ENCODE data around the gene EEF1AKMT3. TPM values are rescaled to one million over a fixed set of nuclear protein-coding genes. Genes with fewer than 3 reads are reported as not detected.
A peak's percentile ranks its signal among the peaks of the same experiment; 100 is the strongest.

EEF1AKMT3 gene
- total RNA-seq, 1 donor = 6.9 TPM

DNA sequence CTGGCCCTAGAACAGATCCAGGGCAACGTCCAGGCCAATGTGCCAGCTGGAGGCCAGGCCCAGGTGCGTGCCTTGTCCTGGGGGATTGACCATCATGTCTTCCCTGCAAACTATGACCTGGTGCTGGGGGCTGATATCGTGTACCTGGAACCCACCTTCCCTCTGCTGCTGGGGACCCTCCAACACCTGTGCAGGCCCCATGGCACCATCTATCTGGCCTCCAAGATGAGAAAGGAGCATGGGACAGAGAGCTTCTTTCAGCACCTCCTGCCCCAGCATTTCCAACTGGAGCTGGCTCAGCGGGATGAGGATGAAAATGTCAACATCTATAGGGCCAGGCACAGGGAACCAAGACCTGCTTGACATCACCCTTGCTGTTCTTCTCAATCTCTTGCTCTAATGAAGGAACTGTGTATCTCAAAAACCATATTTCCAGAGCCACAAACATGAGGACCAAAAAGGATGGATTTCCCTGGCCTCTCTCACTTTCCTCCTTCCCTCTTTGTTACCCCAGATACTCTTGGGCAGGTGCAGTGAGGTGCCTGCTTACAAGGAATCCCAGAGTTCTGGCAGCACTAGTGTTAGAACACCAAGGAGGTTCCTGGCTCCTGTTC, 8.0 kb downstream of the EEF1AKMT3 start:
- H3K4me3 ChIP-seq (ENCODE audit: low read depth, low read length) = no peak overlapping the region
- TF ChIP-seq, protein P1, sequence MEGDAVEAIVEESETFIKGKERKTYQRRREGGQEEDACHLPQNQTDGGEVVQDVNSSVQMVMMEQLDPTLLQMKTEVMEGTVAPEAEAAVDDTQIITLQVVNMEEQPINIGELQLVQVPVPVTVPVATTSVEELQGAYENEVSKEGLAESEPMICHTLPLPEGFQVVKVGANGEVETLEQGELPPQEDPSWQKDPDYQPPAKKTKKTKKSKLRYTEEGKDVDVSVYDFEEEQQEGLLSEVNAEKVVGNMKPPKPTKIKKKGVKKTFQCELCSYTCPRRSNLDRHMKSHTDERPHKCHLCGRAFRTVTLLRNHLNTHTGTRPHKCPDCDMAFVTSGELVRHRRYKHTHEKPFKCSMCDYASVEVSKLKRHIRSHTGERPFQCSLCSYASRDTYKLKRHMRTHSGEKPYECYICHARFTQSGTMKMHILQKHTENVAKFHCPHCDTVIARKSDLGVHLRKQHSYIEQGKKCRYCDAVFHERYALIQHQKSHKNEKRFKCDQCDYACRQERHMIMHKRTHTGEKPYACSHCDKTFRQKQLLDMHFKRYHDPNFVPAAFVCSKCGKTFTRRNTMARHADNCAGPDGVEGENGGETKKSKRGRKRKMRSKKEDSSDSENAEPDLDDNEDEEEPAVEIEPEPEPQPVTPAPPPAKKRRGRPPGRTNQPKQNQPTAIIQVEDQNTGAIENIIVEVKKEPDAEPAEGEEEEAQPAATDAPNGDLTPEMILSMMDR (IDR thresholded peaks at IDR 0.05; ENCODE audit: insufficient read depth, low read depth, low read length) = no peak
- DNase-seq (ENCODE audit: low read depth) = no peak

DNA sequence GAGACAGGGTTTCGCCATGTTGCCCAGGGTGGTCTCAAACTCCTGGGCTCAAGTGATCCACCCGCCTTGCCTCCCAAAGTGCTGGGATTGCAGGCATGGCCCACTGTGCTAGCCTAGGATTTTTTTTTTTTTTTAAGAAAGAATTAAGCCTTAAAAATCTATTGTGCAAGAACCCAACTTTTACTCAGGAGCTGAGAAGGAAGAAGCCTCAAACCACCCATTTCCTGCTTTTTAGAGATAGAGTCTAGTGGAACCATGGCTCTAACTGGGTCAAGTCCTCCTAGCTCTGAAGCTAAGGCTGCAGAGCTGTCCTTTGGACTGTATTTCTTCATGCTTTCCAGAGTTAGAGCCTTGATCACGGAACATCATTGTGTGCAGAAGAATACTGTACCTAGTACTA, 8.8 kb downstream of the EEF1AKMT3 start:
- TF ChIP-seq, protein P1 (IDR thresholded peaks at IDR 0.05; ENCODE audit: insufficient read depth, low read depth, low read length) = no peak
- DNase-seq (ENCODE audit: low read depth) = no peak

DNA sequence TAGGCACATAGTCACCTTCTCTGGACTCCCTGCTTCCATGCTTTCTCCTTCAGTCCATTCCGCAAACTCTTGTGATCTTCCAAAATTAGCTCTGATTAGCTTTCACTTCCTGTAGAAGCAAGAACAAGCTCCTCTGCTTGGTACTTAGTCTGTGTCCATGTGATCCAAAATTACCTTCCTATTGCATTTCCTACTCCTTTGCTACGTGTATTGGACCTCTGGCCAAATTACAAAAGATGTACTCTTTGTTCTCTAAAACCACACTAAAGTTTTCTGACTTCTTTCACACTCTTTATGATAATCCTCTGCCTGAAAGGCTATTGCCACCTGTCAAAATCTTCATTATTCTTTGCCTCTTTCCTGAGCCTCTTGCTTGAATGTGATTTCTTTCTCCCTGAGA, 9.4 kb downstream of the EEF1AKMT3 start:
- no peak for DNase-seq (ENCODE audit: low read depth)
- TF ChIP-seq, protein P1 (IDR thresholded peaks at IDR 0.05; ENCODE audit: insufficient read depth, low read depth, low read length) = no peak
- H3K4me3 ChIP-seq (ENCODE audit: low read depth, low read length) = no peak overlapping the region

More for the DNA sequence above, 8.8 kb downstream of the EEF1AKMT3 start:
- no peak overlapping the region for H3K4me3 ChIP-seq (ENCODE audit: low read depth, low read length)

DNA sequence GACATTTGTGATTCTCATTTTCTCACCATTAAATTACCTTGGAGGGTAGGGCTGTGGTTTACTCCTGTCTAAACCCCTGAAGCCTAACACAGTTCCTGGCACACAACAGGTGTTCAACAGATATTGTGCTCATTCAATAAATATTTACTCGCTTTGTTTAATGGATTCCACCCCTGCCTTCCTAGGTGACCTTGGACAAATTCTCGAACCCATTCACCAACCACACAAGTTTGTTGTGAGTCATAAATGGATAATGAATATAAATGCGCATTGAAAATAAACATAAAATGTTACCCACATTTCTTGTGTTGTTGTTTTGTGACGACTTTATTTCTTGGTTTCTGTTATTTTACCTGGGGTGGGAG, 9.8 kb downstream of the EEF1AKMT3 start:
- H3K4me3 ChIP-seq (ENCODE audit: low read depth, low read length) = no peak overlapping the region
- TF ChIP-seq, protein P1 (IDR thresholded peaks at IDR 0.05; ENCODE audit: insufficient read depth, low read depth, low read length) = no peak
- no peak for DNase-seq (ENCODE audit: low read depth)

DNA sequence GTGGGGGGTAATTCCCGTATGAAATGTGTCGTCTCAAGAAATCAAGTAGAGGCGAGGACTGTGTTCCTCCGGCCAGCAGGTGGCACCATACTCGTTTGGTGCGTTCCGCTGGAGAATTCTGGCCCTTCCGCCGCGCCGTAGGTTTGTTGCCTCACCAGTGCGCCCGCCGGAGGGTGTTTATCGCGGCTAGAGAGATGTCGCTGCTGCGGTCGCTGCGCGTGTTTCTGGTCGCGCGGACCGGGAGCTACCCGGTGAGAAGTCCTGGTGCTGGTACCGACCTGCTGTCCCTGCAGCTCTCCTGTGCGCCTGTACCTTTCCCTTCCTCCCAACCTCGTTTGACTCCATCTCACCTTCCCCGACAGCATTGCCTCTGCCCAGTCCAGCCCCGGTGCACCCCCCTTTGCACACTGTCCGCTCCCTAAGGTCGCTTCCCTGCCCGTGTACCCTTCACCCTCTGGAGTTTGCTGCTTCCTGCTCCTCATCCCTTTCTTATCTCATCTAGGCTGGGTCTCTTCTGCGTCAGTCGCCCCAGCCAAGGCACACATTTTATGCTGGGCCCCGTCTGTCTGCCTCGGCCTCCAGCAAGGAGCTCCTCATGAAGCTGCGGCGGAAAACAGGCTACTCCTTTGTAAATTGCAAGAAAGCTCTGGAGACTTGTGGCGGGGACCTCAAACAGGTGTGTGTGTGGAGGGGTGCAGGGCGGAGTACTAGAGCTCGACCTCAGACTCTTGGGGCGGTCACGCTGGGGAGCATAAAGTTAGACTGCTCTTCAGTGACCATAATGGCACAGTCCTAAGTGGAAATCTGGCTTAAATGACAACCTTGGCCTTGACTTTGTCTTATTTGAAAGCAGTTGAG, 10.4 kb downstream of the EEF1AKMT3 start, which contains the start of gene TSFM:
Gene TSFM, plus strand, starts transcription at position 180 of the 858 bp plus-strand sequence. Its CDS starts 15 bp downstream, at position 195.
- peak within 1 kb of the TSS; percentile 72 for H3K4me3 ChIP-seq (ENCODE audit: low read depth, low read length)
- peak; percentile 95 for DNase-seq (ENCODE audit: low read depth)
- TF ChIP-seq, protein P1 (IDR thresholded peaks at IDR 0.05; ENCODE audit: insufficient read depth, low read depth, low read length) = peak; percentile 91

DNA sequence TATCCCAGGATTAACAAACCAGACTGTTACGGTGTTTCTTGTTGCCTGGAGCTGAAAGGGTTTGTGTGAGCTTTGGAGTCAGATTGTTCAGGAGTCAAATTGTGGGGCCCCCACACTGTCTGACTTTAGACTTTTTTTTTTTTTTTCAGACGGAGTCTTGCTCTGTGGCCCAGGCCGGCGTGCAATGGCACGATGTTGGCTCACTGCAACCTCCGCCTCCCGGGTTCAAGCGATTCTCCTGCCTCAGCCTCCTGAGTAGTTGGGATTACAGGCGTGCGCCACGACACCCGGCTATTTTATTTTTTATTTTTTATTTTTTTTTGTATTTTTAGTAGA, 11.0 kb downstream of the EEF1AKMT3 start:
- no peak for DNase-seq (ENCODE audit: low read depth)
- peak overlapping the region; percentile 72 for H3K4me3 ChIP-seq (ENCODE audit: low read depth, low read length)
- TF ChIP-seq, protein P1 (IDR thresholded peaks at IDR 0.05; ENCODE audit: insufficient read depth, low read depth, low read length) = no peak
